Measurements from ENCODE around the gene DNAL4. TPM values are rescaled to one million over a fixed set of nuclear protein-coding genes. Genes with fewer than 3 reads are reported as not detected.
A peak's percentile ranks its signal among the peaks of the same experiment; 100 is the strongest.

The DNAL4 gene
- total RNA-seq, 1 donor from 2014 or later: 14.7 TPM

- DNase-seq (ENCODE audit: extremely low spot score in 2 of 2): no peak
- Histone ChIP-seq H3K4me1 (peaks cover 53% of the 10 kb centered on the region), H3K27me3 (no peaks in the 10 kb centered on the region), H3K9me3 (no peaks in the 10 kb centered on the region), H3K36me3 (peaks cover 5 to 29% of the 10 kb centered on the region in 2 donors), H3K4me3 (peak overlapping the region; percentile 69 to 94), H3K27ac (peak overlapping the region; percentile 97)
- TF ChIP-seq, protein P1, sequence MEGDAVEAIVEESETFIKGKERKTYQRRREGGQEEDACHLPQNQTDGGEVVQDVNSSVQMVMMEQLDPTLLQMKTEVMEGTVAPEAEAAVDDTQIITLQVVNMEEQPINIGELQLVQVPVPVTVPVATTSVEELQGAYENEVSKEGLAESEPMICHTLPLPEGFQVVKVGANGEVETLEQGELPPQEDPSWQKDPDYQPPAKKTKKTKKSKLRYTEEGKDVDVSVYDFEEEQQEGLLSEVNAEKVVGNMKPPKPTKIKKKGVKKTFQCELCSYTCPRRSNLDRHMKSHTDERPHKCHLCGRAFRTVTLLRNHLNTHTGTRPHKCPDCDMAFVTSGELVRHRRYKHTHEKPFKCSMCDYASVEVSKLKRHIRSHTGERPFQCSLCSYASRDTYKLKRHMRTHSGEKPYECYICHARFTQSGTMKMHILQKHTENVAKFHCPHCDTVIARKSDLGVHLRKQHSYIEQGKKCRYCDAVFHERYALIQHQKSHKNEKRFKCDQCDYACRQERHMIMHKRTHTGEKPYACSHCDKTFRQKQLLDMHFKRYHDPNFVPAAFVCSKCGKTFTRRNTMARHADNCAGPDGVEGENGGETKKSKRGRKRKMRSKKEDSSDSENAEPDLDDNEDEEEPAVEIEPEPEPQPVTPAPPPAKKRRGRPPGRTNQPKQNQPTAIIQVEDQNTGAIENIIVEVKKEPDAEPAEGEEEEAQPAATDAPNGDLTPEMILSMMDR (IDR thresholded peaks at IDR 0.05): no peak
- TF ChIP-seq POLR2A (IDR thresholded peaks at IDR 0.05) (no peak), POLR2AphosphoS5 (IDR thresholded peaks at IDR 0.05; ENCODE audit: insufficient read depth in 1 of 2, low read depth in 1 of 2) (no peak)
- intact Hi-C loops (cut with DNase I): loop anchor here (5.0 kb wide), 1 partner anchor 47 kb away; the partner anchor contains the start of gene GTPBP1
These were observed 39.2 kb downstream of the DNAL4 start for GRCh38 chr22:38754751-38755154.

GRCh38 chr22:38753948-38754750 lies 39.8 kb downstream of the DNAL4 start:
- peak overlapping the region; percentile 97 for H3K27ac ChIP-seq
- H3K9me3 ChIP-seq: no peaks in the 10 kb centered on the region
- peaks cover 53% of the 10 kb centered on the region for H3K4me1 ChIP-seq
- TF ChIP-seq, protein P1 (IDR thresholded peaks at IDR 0.05): no peak
- peak in 1 of 2 donors; percentile 79 for TF ChIP-seq POLR2AphosphoS5 (IDR thresholded peaks at IDR 0.05; ENCODE audit: insufficient read depth in 1 of 2, low read depth in 1 of 2)
- intact Hi-C loops (cut with DNase I): loop anchor here (5.0 kb wide), 1 partner anchor 47 kb away; the partner anchor contains the start of gene GTPBP1
- H3K27me3 ChIP-seq: no peaks in the 10 kb centered on the region
- peak in 1 of 2 donors; percentile 96 for DNase-seq (ENCODE audit: extremely low spot score in 2 of 2)
- peak overlapping the region; percentile 69 to 94 for H3K4me3 ChIP-seq
- peaks cover 5 to 35% of the 10 kb centered on the region in 2 donors for H3K36me3 ChIP-seq

GRCh38 chr22:38751422-38752346 lies 42.3 kb downstream of the DNAL4 start:
- intact Hi-C loops (cut with DNase I): loop anchor here (5.0 kb wide), 1 partner anchor 44 kb away; the partner anchor contains the start of gene GTPBP1
- Histone ChIP-seq H3K27ac (peak overlapping the region; percentile 22), H3K27me3 (no peaks in the 10 kb centered on the region), H3K9me3 (no peaks in the 10 kb centered on the region), H3K4me3 (no peak overlapping the region), H3K4me1 (peaks cover 60% of the 10 kb centered on the region), H3K36me3 (peaks cover 5 to 54% of the 10 kb centered on the region in 2 donors)
- no peak for DNase-seq (ENCODE audit: extremely low spot score in 2 of 2)
- TF ChIP-seq, protein P1 (IDR thresholded peaks at IDR 0.05): no peak
- peak in 1 of 2 donors; percentile 52 for TF ChIP-seq POLR2AphosphoS5 (IDR thresholded peaks at IDR 0.05; ENCODE audit: insufficient read depth in 1 of 2, low read depth in 1 of 2)

DNA sequence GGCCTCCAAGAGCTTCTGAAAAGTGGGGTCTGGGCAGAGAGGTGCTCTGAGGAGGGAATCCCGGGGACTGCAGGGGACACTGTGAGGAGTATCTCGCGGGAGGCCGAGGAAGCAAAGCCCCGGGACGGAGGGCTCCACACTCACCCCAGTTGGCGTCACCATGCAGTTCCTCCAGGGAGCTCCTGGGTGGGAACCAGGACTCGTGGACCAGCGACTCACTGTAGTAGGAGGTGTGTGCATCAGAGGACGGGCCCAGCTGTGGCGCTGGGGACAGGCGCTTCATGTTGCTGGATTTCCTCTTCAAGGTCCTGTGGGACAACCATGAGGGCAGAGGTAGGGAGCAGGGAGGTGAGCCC lies 42.9 kb downstream of the DNAL4 start:
- Histone ChIP-seq H3K4me3 (no peak overlapping the region), H3K36me3 (peaks cover 5 to 60% of the 10 kb centered on the region in 2 donors), H3K27ac (no peak overlapping the region), H3K9me3 (no peaks in the 10 kb centered on the region), H3K27me3 (no peaks in the 10 kb centered on the region), H3K4me1 (peaks cover 53% of the 10 kb centered on the region)
- DNase-seq (ENCODE audit: extremely low spot score in 2 of 2): no peak
- TF ChIP-seq POLR2A (IDR thresholded peaks at IDR 0.05): no peak
- no peak for TF ChIP-seq POLR2AphosphoS5 (IDR thresholded peaks at IDR 0.05; ENCODE audit: insufficient read depth in 1 of 2, low read depth in 1 of 2)
- TF ChIP-seq, protein P1 (IDR thresholded peaks at IDR 0.05): no peak
- intact Hi-C loops (cut with DNase I): loop anchor here (5.0 kb wide), 1 partner anchor 44 kb away; the partner anchor contains the start of gene GTPBP1

All from vagina (tissue), 2 donors.